Lower leg skin (tissue), 3 donors: ENCODE results near the gene MAP1LC3A.

Source experiments
- POLR2A ChIP-seq, 2 donors: fragments of 450-650 bp; IDR thresholded peaks; one replicate each; pipeline ENCODE4 v1.6.1; 2016 to 2017; ENCODE audit warnings: antibody characterized with exemption in 2 of 2, mild to moderate bottlenecking in 1 of 2, moderate library complexity in 1 of 2
- TF ChIP-seq, protein P1 (sequence below), 3 donors: fragments of 450-650 bp; IDR thresholded peaks; one replicate each; pipeline ENCODE4 v1.5.1; 2016; ENCODE audit warnings: antibody characterized with exemption in 3 of 3, mild to moderate bottlenecking in 3 of 3, moderate library complexity in 2 of 3

DNA sequence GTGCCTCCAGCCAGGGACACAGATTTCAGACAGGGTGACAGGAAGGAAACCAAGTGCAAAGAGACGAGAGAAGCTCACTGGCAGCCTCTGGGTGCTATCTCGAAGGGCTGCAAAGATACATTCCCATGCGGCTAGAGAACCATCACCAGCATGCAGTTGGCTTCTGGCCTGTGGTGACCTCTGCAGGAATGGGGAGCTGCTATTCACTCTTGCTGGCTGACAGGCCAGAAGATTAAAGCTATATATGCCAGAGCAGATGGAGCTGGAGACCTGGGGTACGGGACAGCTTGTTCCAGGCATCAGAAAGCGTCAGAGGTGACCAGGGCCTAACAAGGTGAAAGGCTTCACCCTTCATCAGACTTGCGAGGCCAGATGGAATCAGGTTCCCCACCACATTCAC, 20.0 kb downstream of the MAP1LC3A start:
- TF ChIP-seq, protein P1, sequence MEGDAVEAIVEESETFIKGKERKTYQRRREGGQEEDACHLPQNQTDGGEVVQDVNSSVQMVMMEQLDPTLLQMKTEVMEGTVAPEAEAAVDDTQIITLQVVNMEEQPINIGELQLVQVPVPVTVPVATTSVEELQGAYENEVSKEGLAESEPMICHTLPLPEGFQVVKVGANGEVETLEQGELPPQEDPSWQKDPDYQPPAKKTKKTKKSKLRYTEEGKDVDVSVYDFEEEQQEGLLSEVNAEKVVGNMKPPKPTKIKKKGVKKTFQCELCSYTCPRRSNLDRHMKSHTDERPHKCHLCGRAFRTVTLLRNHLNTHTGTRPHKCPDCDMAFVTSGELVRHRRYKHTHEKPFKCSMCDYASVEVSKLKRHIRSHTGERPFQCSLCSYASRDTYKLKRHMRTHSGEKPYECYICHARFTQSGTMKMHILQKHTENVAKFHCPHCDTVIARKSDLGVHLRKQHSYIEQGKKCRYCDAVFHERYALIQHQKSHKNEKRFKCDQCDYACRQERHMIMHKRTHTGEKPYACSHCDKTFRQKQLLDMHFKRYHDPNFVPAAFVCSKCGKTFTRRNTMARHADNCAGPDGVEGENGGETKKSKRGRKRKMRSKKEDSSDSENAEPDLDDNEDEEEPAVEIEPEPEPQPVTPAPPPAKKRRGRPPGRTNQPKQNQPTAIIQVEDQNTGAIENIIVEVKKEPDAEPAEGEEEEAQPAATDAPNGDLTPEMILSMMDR (IDR thresholded peaks at IDR 0.05): no peak
- TF ChIP-seq POLR2A (IDR thresholded peaks at IDR 0.05): no peak
